Occipital lobe (tissue), 2 donors: ENCODE results near the gene ATP8B4. TPM values are rescaled to one million over a fixed set of nuclear protein-coding genes. Genes with fewer than 3 reads are reported as not detected.

Experiments
- DNase-seq: peaks from one replicate; lab custom pipeline; 2025; lab: John Stamatoyannopoulos, UW
- total RNA-seq: library from RNA; depleted of rRNA; stranded (reverse); fragments of >200 nt; gene quantifications from one replicate; pipeline ENCODE4 v1.2.3, GENCODE V29; 2014

The ATP8B4 gene
- total RNA-seq, 1 donor from 2014 or later: 6.6 TPM

DNA sequence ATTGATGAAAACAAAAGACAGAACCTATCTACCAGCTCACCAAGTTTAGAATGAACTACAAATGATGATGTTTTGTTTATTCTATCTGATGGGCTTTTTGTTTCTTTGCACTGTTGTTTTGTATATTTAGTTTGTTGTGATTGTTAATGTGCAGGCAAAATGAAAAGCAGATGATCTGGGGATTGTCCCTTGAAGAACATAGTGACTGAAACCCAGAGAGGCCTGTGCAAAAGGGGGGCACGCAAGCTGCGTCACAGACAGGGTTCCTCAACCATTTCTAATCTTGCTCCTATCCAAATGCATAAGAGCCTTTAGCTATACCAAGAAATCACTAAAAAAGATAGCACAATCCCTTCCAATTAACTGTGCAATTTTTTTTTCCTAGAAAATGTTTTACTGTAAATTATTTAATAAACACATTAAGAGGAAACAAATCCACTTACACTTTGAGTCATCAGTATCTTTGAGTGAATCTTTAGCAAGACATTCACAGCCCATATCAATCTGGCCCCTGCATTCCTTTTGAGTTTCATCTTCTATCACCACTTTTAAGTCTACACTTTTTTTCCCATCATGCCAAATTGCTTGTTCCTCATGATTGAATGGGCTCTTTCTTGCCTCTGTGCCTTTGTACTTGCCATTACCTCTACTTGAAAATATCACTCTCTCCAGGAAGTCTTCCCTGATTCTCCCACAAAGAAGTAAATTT lies 220.3 kb downstream of the ATP8B4 start:
- DNase-seq: no peak

DNA sequence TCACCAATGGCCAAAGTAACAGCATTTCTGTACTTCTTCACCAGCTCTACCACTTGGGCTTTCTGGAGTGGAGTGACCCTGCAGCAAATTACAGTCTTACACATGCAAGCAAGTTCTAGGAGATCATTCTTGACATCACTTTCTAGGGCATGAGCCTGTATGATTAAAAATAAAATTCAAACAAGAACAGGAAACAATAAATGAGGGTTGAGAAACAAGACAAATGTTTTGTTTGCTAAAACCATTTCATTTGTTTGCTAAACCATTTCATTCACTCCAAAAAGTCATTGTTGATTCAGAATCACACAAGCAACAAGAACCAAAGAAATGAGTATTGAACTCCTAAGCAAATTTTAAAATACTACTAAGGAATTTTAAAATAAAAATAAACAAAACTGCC lies 220.9 kb downstream of the ATP8B4 start:
- DNase-seq: no peak

- no peak for DNase-seq
These were observed 223.4 kb downstream of the ATP8B4 start for GRCh38 chr15:49895347-49896223.

DNA sequence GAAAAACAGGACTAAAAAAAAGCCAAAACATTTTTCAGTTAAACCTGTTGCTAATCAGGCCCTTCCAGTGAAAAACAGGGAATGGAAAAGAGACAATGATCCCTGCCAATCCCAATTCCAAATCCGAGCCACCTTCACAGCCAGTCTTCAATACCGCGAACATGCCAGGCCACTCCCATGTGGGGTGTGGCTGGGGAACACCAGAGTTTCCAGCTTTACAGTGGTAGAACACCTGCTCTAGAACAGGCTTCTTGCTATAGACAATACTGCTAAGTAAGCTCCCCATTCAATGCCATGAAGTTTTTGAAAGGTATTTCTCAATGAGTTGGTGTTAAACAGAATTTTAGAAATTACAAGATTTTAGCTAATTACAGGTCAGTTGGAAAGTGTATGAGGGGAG lies 228.3 kb downstream of the ATP8B4 start:
- DNase-seq: no peak

- DNase-seq: no peak
These were observed 229.5 kb downstream of the ATP8B4 start for GRCh38 chr15:49889536-49889935.

- no peak for DNase-seq
These were observed 230.3 kb downstream of the ATP8B4 start for GRCh38 chr15:49888734-49889133.

GRCh38 chr15:49888323-49888693 lies 230.7 kb downstream of the ATP8B4 start:
- no peak for DNase-seq

DNA sequence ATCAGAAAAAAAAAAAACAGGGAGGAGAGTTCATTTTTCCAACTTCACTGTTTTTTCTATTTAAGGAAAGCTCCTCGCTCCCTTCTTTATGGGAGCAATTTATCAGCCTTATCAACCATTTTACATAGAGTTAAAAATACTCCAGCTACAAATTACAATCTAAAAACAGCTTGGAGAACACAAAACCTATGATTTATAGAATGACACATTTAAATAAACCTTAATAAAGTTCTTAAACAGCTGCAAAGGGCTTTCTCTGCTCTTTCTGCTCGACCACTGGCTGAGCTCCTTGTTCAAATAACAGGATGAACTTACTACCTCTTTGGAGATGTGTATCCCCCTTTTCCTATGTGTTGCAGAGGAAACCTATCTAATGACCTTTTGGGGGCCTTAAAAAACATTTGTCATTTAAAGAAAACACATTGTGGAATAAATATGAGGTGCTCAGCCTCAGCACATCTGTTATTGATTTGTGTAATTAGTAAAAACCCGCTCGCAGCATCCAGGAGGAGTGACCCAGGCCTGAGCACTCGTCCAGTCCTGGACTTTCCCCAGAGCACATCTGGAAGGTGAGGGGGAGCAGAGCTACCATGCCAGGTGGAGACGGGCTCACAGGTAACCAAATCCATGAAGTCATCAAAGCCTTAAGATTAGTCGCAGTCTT lies 231.2 kb downstream of the ATP8B4 start:
- no peak for DNase-seq

GRCh38 chr15:49883121-49883520 lies 235.9 kb downstream of the ATP8B4 start:
- DNase-seq: no peak

DNA sequence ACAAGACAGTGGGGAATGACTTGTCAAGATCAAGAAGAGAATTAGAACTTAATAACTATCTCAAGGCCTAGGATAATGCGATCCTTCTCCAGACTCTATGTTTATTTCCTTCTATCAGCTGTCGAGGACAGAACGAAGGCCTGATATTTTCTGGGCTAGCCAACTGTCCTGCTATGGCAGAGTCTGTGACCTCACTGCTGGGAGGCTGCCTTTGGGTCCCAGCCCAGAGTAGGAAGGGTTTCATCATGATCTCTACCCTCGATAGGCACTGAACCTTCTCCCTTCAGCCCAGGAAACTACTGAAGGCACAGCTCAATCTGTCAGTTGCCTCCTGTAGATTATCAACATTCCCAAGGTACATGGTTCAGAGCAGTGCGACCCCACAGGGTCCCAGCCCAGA lies 237.2 kb downstream of the ATP8B4 start:
- no peak for DNase-seq

DNA sequence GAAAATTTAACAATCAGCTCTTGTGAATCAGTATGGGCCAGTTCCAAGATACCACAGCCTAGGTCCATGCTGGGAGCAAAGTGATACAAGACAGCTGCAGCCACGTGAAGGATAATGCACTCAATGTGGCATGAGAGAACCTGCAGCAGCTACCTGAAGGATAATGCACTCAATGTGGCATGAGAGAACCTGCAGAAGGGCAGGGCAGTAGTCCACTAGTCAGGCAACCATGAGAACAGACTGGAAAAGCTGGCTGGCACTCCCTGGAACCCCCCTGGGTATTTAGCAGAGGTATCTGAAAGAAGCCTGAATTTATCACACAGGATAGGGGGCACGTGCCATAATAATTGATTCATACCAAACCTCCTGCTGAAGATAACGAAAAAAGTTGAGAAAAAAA lies 237.6 kb downstream of the ATP8B4 start:
- DNase-seq: no peak

DNA sequence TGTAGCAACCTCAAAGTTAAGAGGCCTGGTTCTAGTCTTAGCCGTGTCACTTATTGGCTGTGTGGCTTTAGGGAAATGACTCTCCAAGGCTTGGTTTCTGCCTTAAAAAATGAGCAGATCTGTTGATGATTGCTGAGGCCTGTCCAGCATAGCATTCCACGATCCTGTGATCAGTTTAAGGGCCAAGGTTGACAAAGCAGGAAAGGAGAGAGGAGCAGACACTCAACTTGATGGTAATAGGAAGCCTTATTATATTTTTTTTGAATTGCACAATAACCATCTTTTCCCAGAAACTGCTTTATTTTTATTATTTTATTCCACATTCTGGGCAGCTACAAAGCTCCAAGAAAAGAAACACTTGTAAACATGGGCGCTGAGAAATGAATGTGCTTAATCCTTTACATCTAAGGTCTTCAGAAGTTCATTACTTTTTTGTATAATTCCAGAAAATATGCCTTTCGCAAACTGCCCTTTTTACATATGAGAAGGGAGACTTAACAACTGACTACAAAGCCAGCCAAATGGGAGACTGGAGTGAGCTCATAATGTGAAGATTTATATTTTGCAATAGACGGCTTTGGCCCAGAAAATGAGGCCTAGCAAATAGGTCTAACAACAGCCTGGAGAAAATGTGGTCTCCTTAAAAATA lies 241.0 kb downstream of the ATP8B4 start:
- DNase-seq: no peak

GRCh38 chr15:49877117-49877872 lies 241.7 kb downstream of the ATP8B4 start:
- DNase-seq: no peak

- no peak for DNase-seq
These were observed 242.5 kb downstream of the ATP8B4 start for GRCh38 chr15:49876401-49877038.

- DNase-seq: no peak
These were observed 243.6 kb downstream of the ATP8B4 start for GRCh38 chr15:49875392-49875791.

GRCh38 chr15:49870472-49870871 lies 248.6 kb downstream of the ATP8B4 start:
- no peak for DNase-seq

GRCh38 chr15:49868348-49868747 lies 250.7 kb downstream of the ATP8B4 start:
- no peak for DNase-seq

GRCh38 chr15:49865925-49866757 lies 252.9 kb downstream of the ATP8B4 start:
- no peak for DNase-seq

DNA sequence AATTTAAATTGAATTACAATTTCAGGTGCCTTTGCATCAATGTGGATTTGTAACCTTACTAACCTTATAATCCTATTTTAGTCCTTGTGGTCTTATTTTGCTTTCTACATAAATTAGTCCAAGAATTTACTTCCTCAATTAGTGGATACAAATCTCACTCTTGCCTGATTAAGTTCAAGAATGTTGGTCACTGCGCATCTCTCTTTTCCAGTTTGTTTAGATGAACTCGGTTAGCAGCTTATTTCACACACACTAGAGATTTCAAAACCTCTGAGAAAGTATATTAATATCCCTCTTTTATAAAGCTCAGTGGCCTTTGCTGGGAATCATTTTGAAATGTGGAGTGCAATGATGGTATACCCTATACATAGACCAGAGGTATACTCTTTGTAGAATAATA lies 254.8 kb downstream of the ATP8B4 start:
- no peak for DNase-seq
